Measurements from ENCODE around the gene MUC5B.

GRCh38 chr11:1297011-1297575 is 74.2 kb downstream of the MUC5B start:
- TF ChIP-seq CTCF (IDR thresholded peaks at IDR 0.05) (no peak), POLR2A (IDR thresholded peaks at IDR 0.05) (no peak)

Data from esophagus squamous epithelium (tissue), 4 donors.